Breast epithelium (tissue), 4 donors: ENCODE data around the gene TEAD1. TPM values are rescaled to one million over a fixed set of nuclear protein-coding genes. Genes with fewer than 3 reads are reported as not detected.

Experiments
- DNase-seq, 2 donors: peaks; one replicate each; pipeline ENCODE4 v3.0.0-alpha.2; 2019; ENCODE audit warnings: low spot score in 2 of 2
- H3K27ac ChIP-seq, 2 donors: fragments of 200-600 bp; sonication (generic) in 1 of 2; one replicate each; pipeline ENCODE4 v1.5.1; 2016 to 2019; ENCODE audit warnings: mild to moderate bottlenecking in 1 of 2
- H3K27me3 ChIP-seq, 2 donors: fragments of 200-600 bp; sonication (generic) in 1 of 2; one replicate each; pipeline versions ENCODE4 v1.5.1 to v1.6.0; 2017 to 2019; ENCODE audit warnings: control low read depth in 1 of 2, mild to moderate bottlenecking in 1 of 2
- H3K36me3 ChIP-seq: fragments of 200-600 bp; one replicate; pipeline ENCODE4 v1.5.1; 2019
- H3K4me1 ChIP-seq, 2 donors: fragments of 200-600 bp; sonication (generic); one replicate each; pipeline ENCODE4 v1.5.1; 2016 to 2019; ENCODE audit warnings: control low read depth in 1 of 2
- H3K4me3 ChIP-seq, 3 donors: fragments of 200-600 bp; sonication (generic); 1 replicate in 2 of 3; 2 replicates in 1 of 3; pipeline ENCODE4 v1.5.1; 2016 to 2019; ENCODE audit warnings: mild to moderate bottlenecking in 3 of 3, moderate library complexity in 2 of 3
- H3K9me3 ChIP-seq, 2 donors: fragments of 200-600 bp; sonication (generic) in 1 of 2; one replicate each; pipeline ENCODE4 v1.5.1; 2016 to 2019; ENCODE audit warnings: control low read depth in 1 of 2
- POLR2A ChIP-seq: fragments of 450-650 bp; IDR thresholded peaks from one replicate; pipeline ENCODE4 v1.6.1; 2016; ENCODE audit warnings: antibody characterized with exemption, mild to moderate bottlenecking, moderate library complexity
- POLR2AphosphoS5 ChIP-seq, 3 donors: sonication (generic); formaldehyde crosslinking; IDR thresholded peaks; one replicate each; pipeline ENCODE4 v1.6.1; 2017; ENCODE audit warnings: antibody characterized with exemption in 3 of 3
- intact Hi-C: fragments of 100-400 bp; cut with DNase I; formaldehyde crosslinking; loops from one replicate; pipeline ENCODE4 v1.15.1; 2023; ENCODE audit warnings: low total_unique reads
- total RNA-seq, 3 donors: library from RNA; depleted of rRNA; stranded (reverse); fragments of >200 nt; gene quantifications; one replicate each; pipeline ENCODE4 v1.1.0, GENCODE V29; 2016
- TF ChIP-seq, protein P1 (sequence below), 3 donors: fragments of 450-650 bp; IDR thresholded peaks; one replicate each; pipeline ENCODE4 v1.5.1; 2016 to 2017; ENCODE audit warnings: antibody characterized with exemption in 3 of 3, mild to moderate bottlenecking in 3 of 3, moderate library complexity in 3 of 3

Gene TEAD1
- total RNA-seq, 3 donors from 2014 or later: 67.8 to 110 (median 80.1) TPM

GRCh38 chr11:12705874-12706273 is 31.7 kb downstream of the TEAD1 start:
- H3K9me3 ChIP-seq: no peaks in the 10 kb centered on the region
- intact Hi-C loops: no loop called here
- no peaks in the 10 kb centered on the region for H3K27me3 ChIP-seq
- no peak overlapping the region for H3K4me3 ChIP-seq
- H3K4me1 ChIP-seq: no peaks in the 10 kb centered on the region
- TF ChIP-seq POLR2AphosphoS5 (IDR thresholded peaks at IDR 0.05): no peak
- TF ChIP-seq POLR2A: no peak
- no peaks in the 10 kb centered on the region for H3K36me3 ChIP-seq
- no peak for DNase-seq
- H3K27ac ChIP-seq: no peak overlapping the region

GRCh38 chr11:12706545-12707499 is 32.6 kb downstream of the TEAD1 start:
- no peak overlapping the region for H3K4me3 ChIP-seq
- H3K27ac ChIP-seq: no peak overlapping the region
- DNase-seq: no peak
- H3K36me3 ChIP-seq: no peaks in the 10 kb centered on the region
- intact Hi-C loops: no loop called here
- H3K9me3 ChIP-seq: no peaks in the 10 kb centered on the region
- TF ChIP-seq, protein P1, sequence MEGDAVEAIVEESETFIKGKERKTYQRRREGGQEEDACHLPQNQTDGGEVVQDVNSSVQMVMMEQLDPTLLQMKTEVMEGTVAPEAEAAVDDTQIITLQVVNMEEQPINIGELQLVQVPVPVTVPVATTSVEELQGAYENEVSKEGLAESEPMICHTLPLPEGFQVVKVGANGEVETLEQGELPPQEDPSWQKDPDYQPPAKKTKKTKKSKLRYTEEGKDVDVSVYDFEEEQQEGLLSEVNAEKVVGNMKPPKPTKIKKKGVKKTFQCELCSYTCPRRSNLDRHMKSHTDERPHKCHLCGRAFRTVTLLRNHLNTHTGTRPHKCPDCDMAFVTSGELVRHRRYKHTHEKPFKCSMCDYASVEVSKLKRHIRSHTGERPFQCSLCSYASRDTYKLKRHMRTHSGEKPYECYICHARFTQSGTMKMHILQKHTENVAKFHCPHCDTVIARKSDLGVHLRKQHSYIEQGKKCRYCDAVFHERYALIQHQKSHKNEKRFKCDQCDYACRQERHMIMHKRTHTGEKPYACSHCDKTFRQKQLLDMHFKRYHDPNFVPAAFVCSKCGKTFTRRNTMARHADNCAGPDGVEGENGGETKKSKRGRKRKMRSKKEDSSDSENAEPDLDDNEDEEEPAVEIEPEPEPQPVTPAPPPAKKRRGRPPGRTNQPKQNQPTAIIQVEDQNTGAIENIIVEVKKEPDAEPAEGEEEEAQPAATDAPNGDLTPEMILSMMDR (IDR thresholded peaks at IDR 0.05): no peak
- TF ChIP-seq POLR2AphosphoS5 (IDR thresholded peaks at IDR 0.05): no peak
- TF ChIP-seq POLR2A: no peak
- H3K27me3 ChIP-seq: no peaks in the 10 kb centered on the region
- H3K4me1 ChIP-seq: no peaks in the 10 kb centered on the region

GRCh38 chr11:12707500-12707880 is 33.3 kb downstream of the TEAD1 start:
- intact Hi-C loops: no loop called here
- TF ChIP-seq, protein P1 (IDR thresholded peaks at IDR 0.05): no peak
- TF ChIP-seq POLR2AphosphoS5 (IDR thresholded peaks at IDR 0.05) (no peak), POLR2A (no peak)
- no peaks in the 10 kb centered on the region for H3K27me3 ChIP-seq
- no peaks in the 10 kb centered on the region for H3K36me3 ChIP-seq
- H3K9me3 ChIP-seq: no peaks in the 10 kb centered on the region
- DNase-seq: no peak
- H3K4me1 ChIP-seq: no peaks in the 10 kb centered on the region
- H3K4me3 ChIP-seq: no peak overlapping the region
- H3K27ac ChIP-seq: no peak overlapping the region

DNA sequence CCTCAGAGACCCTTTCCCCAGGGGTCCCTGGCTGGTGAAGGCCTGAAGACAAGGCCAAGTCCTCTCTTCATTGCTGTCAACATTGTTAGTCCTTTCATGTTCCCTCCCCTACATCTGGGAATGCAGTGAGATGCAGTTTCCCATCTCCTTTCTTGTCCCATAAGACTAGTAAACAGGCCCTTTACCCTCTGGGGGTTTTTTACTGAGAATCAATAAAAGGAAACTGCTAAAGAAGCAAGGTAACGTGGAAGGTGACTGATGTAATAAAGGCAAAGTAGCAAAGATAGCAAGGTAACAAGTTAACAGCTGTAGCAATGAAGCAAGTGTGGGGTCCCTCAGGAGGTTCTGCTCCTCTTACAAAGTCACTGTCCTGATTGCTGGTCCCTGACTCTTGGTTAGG is 37.3 kb downstream of the TEAD1 start:
- no peak for TF ChIP-seq POLR2A
- TF ChIP-seq, protein P1 (IDR thresholded peaks at IDR 0.05): no peak
- TF ChIP-seq POLR2AphosphoS5 (IDR thresholded peaks at IDR 0.05): no peak
- no peak for DNase-seq
- intact Hi-C loops: no loop called here

DNA sequence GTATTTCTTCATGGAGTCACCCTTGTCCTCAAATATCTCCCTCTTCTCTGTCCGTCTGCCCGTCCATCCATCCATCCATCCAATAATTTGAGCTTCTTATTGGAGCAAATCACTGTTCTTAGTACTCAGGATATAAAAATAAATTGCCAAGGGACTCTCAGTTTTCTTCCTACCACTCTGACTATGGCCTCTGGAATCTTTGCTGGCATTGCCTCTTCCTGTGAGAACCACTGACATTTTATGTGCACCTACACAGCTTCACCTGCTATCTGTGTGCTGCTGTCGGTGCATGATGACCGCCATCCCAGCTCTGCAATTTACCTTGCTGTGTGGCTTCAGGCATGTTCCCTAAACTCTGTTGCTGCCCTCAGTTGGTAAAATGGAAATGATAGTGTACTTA is 37.9 kb downstream of the TEAD1 start:
- no peak for DNase-seq
- H3K27ac ChIP-seq: no peak overlapping the region
- no peaks in the 10 kb centered on the region for H3K27me3 ChIP-seq
- no peaks in the 10 kb centered on the region for H3K36me3 ChIP-seq
- no peak for TF ChIP-seq POLR2AphosphoS5 (IDR thresholded peaks at IDR 0.05)
- H3K4me1 ChIP-seq: no peaks in the 10 kb centered on the region
- H3K9me3 ChIP-seq: no peaks in the 10 kb centered on the region
- intact Hi-C loops: no loop called here
- H3K4me3 ChIP-seq: no peak overlapping the region

More for the DNA sequence above, 37.3 kb downstream of the TEAD1 start:
- Histone ChIP-seq H3K4me3 (no peak overlapping the region), H3K9me3 (no peaks in the 10 kb centered on the region), H3K36me3 (no peaks in the 10 kb centered on the region), H3K27me3 (no peaks in the 10 kb centered on the region), H3K4me1 (no peaks in the 10 kb centered on the region), H3K27ac (no peak overlapping the region)

GRCh38 chr11:12715131-12715530 is 40.9 kb downstream of the TEAD1 start:
- no peak for DNase-seq
- Histone ChIP-seq H3K9me3 (no peaks in the 10 kb centered on the region), H3K27ac (no peak overlapping the region), H3K36me3 (no peaks in the 10 kb centered on the region), H3K4me1 (no peaks in the 10 kb centered on the region), H3K4me3 (no peak overlapping the region), H3K27me3 (no peaks in the 10 kb centered on the region)
- TF ChIP-seq POLR2A: no peak
- TF ChIP-seq, protein P1 (IDR thresholded peaks at IDR 0.05): no peak
- no peak for TF ChIP-seq POLR2AphosphoS5 (IDR thresholded peaks at IDR 0.05)
- intact Hi-C loops: no loop called here
